Lung (tissue), 12 donors: ENCODE results near the gene CNIH3. TPM values are rescaled to one million over a fixed set of nuclear protein-coding genes. Genes with fewer than 3 reads are reported as not detected.

Experiments
- ATAC-seq: fragments of 200-7000 bp; cut with Tn5 transposase; one replicate; pipeline ENCODE4 v1.9.1; 2020; ENCODE audit warnings: moderate number of reproducible peaks; ENCODE audit not compliant: insufficient read depth, low FRiP score
- DNase-seq, 3 donors: peaks; one replicate each; pipeline ENCODE4 v3.0.0-alpha.2; 2013 to 2017
- H3K27ac ChIP-seq, 2 donors: one replicate each; pipeline ENCODE4 v1.5.1; 2013; ENCODE audit warnings: mild to moderate bottlenecking in 2 of 2, moderate library complexity in 2 of 2, control low read depth in 1 of 2, inconsistent platforms in 1 of 2, low read depth in 1 of 2, low read length in 1 of 2
- H3K27me3 ChIP-seq, 3 donors: one replicate each; pipeline ENCODE4 v1.5.1; 2013; ENCODE audit warnings: low read length in 2 of 3; ENCODE audit not compliant: control insufficient read depth in 3 of 3, insufficient read depth in 3 of 3
- H3K36me3 ChIP-seq, 4 donors: one replicate each; pipeline ENCODE4 v1.5.1; 2013; ENCODE audit warnings: low read length in 4 of 4, mild to moderate bottlenecking in 1 of 4, moderate library complexity in 1 of 4; ENCODE audit not compliant: control insufficient read depth in 4 of 4, insufficient read depth in 4 of 4
- H3K4me1 ChIP-seq, 5 donors: one replicate each; pipeline ENCODE4 v1.5.1; 2013; ENCODE audit warnings: low read length in 5 of 5, mild to moderate bottlenecking in 2 of 5, moderate library complexity in 1 of 5; ENCODE audit not compliant: control insufficient read depth in 5 of 5, insufficient read depth in 5 of 5
- H3K4me3 ChIP-seq: one replicate; pipeline ENCODE4 v1.5.1; 2013; ENCODE audit warnings: mild to moderate bottlenecking, control low read depth, moderate library complexity
- H3K9ac ChIP-seq, 2 donors: one replicate each; pipeline ENCODE4 v1.5.1; 2013; ENCODE audit warnings: low read length in 2 of 2, control low read depth in 1 of 2; ENCODE audit not compliant: insufficient read depth in 1 of 2
- H3K9me3 ChIP-seq, 4 donors: one replicate each; pipeline ENCODE4 v1.5.1; 2013; ENCODE audit warnings: low read length in 3 of 4, mild to moderate bottlenecking in 1 of 4, moderate library complexity in 1 of 4; ENCODE audit not compliant: control insufficient read depth in 4 of 4, insufficient read depth in 3 of 4
- WGBS, 2 donors: extraction: QIAGEN DNeasy Blood & Tissue Kit; methylation state at CpG; one replicate each; pipeline ENCODE4 v1.1.7; 2013; 5-methylcytosine and 5-hydroxymethylcytosine counted together
- polyA plus RNA-seq, 2 donors: library from polyadenylated mRNA; stranded (reverse); fragments of 200-250 nt; gene quantifications; one replicate each; pipeline ENCODE4 v1.2.1, GENCODE V29; 2013
- total RNA-seq, 2 donors: library from RNA; depleted of rRNA in 1 of 2; stranded (reverse); fragments of >200 nt in 1 of 2; gene quantifications; one replicate each; pipeline ENCODE4 v1.2.1, GENCODE V29; 2014 to 2021
- TF ChIP-seq, protein P1 (sequence below): IDR thresholded peaks from 2 replicates; pipeline ENCODE4 v1.5.1; 2012; ENCODE audit warnings: mild to moderate bottlenecking; ENCODE audit errors: control extremely low read depth, extremely low read depth
- donor health status: control.
- donor health status: control.
- donor health status: Bipolar disorder and iron deficiency.
- donor health status: healthy.
- donor health status: DM: yes; HTN: yes; CAD: no.

CNIH3 gene
- total and polyA plus RNA-seq, 4 donors: 0.70 to 5.2 (median 2.9) TPM

DNA sequence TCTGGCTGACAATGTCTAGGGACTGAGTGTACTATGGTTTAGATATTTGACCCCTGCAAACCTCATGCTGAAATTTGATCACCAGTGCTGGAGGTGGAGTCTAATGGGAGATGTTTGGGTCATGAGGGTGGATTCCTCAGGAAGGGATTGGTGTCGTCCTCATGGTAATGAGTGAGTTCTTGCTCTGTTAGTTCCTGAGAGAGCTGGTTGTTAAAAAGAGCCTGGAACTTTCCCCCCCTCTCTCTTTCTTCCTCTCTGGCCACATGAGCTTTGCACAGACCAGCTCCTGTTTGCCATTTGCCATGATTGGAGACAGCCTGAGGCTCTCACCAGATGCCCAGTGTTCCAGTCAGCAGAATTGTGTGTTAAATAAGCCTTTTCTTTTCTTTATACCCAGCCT lies 36.6 kb upstream of the CNIH3 start:
- no peaks in the 10 kb centered on the region for H3K36me3 ChIP-seq
- no peak overlapping the region for H3K4me3 ChIP-seq
- H3K27me3 ChIP-seq: no peaks in the 10 kb centered on the region
- H3K27ac ChIP-seq: no peak overlapping the region
- peaks cover 0 to under 1% (median 0%) of the 10 kb centered on the region in 4 donors for H3K9me3 ChIP-seq
- TF ChIP-seq, protein P1, sequence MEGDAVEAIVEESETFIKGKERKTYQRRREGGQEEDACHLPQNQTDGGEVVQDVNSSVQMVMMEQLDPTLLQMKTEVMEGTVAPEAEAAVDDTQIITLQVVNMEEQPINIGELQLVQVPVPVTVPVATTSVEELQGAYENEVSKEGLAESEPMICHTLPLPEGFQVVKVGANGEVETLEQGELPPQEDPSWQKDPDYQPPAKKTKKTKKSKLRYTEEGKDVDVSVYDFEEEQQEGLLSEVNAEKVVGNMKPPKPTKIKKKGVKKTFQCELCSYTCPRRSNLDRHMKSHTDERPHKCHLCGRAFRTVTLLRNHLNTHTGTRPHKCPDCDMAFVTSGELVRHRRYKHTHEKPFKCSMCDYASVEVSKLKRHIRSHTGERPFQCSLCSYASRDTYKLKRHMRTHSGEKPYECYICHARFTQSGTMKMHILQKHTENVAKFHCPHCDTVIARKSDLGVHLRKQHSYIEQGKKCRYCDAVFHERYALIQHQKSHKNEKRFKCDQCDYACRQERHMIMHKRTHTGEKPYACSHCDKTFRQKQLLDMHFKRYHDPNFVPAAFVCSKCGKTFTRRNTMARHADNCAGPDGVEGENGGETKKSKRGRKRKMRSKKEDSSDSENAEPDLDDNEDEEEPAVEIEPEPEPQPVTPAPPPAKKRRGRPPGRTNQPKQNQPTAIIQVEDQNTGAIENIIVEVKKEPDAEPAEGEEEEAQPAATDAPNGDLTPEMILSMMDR: no peak
- WGBS, 2 donors: 47 to 77% methylated on average over 1 of the region's 1 CpG
- H3K4me1 ChIP-seq: peaks cover 0 to 5% (median 0%) of the 10 kb centered on the region in 5 donors
- ATAC-seq (no peak), DNase-seq (no peak)
- no peak overlapping the region for H3K9ac ChIP-seq

DNA sequence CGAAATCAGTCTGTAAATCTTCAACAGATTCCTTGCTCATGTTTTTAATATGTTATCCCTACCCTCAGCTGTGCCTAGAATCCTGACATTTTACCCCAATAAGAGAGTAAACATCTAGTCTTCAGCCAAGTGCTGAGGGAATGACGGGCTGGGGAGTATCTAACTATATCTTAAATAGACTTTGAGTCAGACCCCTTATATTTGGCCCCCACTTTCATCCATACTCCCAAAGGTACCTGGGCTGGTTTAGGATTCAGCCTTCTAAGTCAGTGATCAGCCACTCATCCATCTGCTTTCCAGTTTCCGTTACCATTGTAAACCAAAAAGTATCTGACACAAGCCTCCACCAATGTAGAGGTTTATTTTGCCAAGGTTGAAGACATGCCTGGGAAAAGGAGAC lies 36.1 kb upstream of the CNIH3 start:
- 86 to 92% methylated on average over 3 of the region's 3 CpGs for WGBS, 2 donors
- ATAC-seq: no peak
- no peak for DNase-seq
- no peak overlapping the region for H3K9ac ChIP-seq
- no peak overlapping the region for H3K27ac ChIP-seq
- no peaks in the 10 kb centered on the region for H3K9me3 ChIP-seq
- H3K4me3 ChIP-seq: no peak overlapping the region
- H3K4me1 ChIP-seq: peaks cover 0 to 5% (median 0%) of the 10 kb centered on the region in 5 donors
- H3K36me3 ChIP-seq: no peaks in the 10 kb centered on the region
- TF ChIP-seq, protein P1: no peak
- H3K27me3 ChIP-seq: no peaks in the 10 kb centered on the region

DNA sequence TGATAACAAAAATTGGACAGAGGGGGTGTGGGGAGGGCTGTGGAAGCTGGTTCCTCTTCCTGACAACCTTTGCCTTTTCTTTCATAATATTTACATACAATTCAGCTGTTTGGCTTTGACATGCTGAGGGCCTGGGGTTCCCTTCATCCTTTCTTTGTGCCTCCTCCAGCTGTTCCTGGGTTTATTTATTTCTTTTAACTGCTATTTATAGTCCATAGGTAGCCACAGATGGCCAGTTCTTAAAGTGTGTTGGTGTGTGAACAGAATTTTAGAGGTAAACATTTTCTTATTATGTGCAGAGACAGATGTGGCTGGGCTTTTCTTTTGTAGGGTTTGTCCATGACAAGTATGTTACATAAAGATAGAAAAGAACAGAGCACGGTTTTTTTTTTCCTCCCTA lies 34.1 kb upstream of the CNIH3 start:
- WGBS, 2 donors: 30 to 51% methylated on average over 1 of the region's 1 CpG
- no peak for ATAC-seq
- Histone ChIP-seq H3K36me3 (no peaks in the 10 kb centered on the region), H3K9ac (no peak overlapping the region), H3K27me3 (no peaks in the 10 kb centered on the region), H3K4me1 (peaks cover 0 to 5% (median 0%) of the 10 kb centered on the region in 5 donors), H3K9me3 (no peaks in the 10 kb centered on the region), H3K27ac (no peak overlapping the region), H3K4me3 (no peak overlapping the region)
- DNase-seq: peak in 1 of 3 donors; percentile 18
- TF ChIP-seq, protein P1: no peak

DNA sequence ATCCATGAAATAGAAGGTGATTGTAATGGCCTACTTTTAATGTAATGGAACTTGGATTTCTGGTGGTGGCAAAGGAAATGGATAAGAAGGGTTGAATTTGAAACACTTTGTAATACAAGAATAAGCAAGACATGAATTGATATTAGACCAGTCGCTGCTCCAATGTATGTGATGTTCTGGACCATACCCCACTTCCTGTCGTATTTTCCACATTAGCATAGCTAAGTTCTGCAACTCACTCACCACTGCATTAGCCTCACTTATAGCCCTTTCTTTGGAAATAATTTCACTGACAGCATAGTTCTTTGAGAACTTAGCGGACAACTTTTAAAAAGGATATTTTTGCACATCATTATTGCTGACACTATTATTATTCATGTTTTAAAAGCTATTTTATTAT lies 32.3 kb upstream of the CNIH3 start:
- Histone ChIP-seq H3K4me1 (peaks cover 0 to 5% (median 0%) of the 10 kb centered on the region in 5 donors), H3K27ac (no peak overlapping the region), H3K4me3 (no peak overlapping the region), H3K36me3 (no peaks in the 10 kb centered on the region), H3K9me3 (no peaks in the 10 kb centered on the region), H3K9ac (no peak overlapping the region), H3K27me3 (no peaks in the 10 kb centered on the region)
- no peak for DNase-seq
- ATAC-seq: no peak
- TF ChIP-seq, protein P1: no peak
- 92 to 97% methylated on average over 3 of the region's 3 CpGs for WGBS, 2 donors
